ENCODE results near the gene MAP1A.

MAP1A gene

DNA sequence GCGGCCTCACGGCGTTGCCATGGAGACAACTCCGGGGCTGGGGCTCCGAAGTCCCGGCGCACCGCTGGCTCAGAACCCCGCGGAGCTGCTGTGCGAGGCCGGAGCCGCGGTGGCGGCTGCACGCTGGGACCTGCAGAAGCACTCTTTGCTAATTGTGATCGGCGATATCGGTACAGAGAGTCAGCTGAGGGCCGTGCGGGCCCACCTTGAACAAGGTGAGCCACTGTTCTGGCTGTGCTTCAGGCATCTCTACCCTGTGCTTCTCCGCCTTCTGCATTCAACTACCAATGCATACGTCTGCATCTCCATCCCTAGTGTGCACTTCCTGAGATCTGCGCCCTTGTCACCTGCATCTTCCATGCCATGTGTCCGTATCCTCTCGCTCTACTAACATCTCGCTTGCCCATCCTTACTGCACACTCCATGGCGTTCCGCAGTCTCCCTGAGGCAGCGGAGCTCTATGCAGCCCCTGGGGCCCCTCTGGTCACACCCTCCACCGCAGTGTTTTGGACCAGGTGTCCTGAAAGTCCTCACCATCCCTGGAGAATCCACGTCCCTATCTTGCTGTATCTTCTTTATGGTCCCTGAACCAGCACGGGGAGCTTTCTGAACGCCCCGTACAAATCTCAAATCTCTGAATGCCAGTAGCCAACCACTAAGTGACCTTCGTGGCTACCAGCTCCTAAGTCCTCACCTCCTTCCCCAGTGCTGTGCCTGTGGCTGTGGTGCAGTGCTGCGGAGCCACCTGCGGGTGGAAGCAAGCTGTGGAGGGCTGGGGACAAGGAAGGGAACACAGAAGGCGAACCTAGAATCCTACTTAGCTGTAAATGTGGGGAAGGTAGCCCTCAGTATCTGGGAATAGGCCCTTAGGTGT is 6.2 kb upstream of the MAP1A start:
- H3K4me1 ChIP-seq (ENCODE audit: control insufficient read depth, low read length) = peaks cover 19% of the 10 kb centered on the region
- TF ChIP-seq EZH2phosphoT487 (IDR thresholded peaks at IDR 0.05; ENCODE audit: borderline replicate concordance, low read length) = no peak
- TF ChIP-seq, protein P1, sequence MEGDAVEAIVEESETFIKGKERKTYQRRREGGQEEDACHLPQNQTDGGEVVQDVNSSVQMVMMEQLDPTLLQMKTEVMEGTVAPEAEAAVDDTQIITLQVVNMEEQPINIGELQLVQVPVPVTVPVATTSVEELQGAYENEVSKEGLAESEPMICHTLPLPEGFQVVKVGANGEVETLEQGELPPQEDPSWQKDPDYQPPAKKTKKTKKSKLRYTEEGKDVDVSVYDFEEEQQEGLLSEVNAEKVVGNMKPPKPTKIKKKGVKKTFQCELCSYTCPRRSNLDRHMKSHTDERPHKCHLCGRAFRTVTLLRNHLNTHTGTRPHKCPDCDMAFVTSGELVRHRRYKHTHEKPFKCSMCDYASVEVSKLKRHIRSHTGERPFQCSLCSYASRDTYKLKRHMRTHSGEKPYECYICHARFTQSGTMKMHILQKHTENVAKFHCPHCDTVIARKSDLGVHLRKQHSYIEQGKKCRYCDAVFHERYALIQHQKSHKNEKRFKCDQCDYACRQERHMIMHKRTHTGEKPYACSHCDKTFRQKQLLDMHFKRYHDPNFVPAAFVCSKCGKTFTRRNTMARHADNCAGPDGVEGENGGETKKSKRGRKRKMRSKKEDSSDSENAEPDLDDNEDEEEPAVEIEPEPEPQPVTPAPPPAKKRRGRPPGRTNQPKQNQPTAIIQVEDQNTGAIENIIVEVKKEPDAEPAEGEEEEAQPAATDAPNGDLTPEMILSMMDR (IDR thresholded peaks at IDR 0.05; ENCODE audit: low read depth, low read length, poor library complexity, severe bottlenecking) = peak; percentile 32
- H3K79me2 ChIP-seq (ENCODE audit: control insufficient read depth, low read length) = no peaks in the 10 kb centered on the region
- H3K27me3 ChIP-seq (ENCODE audit: control insufficient read depth, low read length) = peaks cover 23% of the 10 kb centered on the region
- no peaks in the 10 kb centered on the region for H3K9me2 ChIP-seq (replicated peaks; ENCODE audit: control insufficient read depth, low read length)
- H3F3A ChIP-seq (ENCODE audit: control insufficient read depth, insufficient read depth) = no peaks in the 10 kb centered on the region
- peak overlapping the region; percentile 83 for H3K4me2 ChIP-seq (ENCODE audit: low read length)
- no peaks in the 10 kb centered on the region for H3K36me3 ChIP-seq (ENCODE audit: control insufficient read depth, low read length)
- no peak overlapping the region for H3K27ac ChIP-seq (ENCODE audit: low read depth, low read length)
- no peaks in the 10 kb centered on the region for H3K9me3 ChIP-seq (ENCODE audit: control insufficient read depth, insufficient read depth, low read length)
- H4K20me1 ChIP-seq (ENCODE audit: control insufficient read depth, insufficient read depth, low read depth, low read length) = peaks cover 5% of the 10 kb centered on the region; the same call in 1 of the 2 replicates
- peak overlapping the region; percentile 86 for H3K4me3 ChIP-seq (ENCODE audit: low read length)

DNA sequence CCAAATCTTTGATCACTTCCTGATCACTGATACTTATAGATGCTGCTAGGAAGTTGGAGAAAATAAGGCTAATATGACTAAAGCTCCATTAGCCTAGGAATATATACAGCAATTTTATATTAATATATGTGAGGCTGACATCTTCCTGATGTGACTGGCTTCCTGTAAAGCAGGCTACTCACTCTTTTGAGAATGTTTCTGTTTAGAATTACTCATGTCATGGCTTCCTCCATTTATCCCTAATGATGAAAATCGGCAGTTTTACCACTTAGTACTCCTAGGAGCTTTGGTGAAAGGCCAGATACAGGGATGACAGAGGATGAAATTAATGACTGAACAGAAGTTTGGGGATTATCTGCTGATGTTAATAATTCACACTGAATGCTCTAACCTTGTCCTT is 3.9 kb upstream of the MAP1A start:
- no peaks in the 10 kb centered on the region for H3K79me2 ChIP-seq (ENCODE audit: control insufficient read depth, low read length)
- peaks cover 5% of the 10 kb centered on the region; the same call in 1 of the 2 replicates for H4K20me1 ChIP-seq (ENCODE audit: control insufficient read depth, insufficient read depth, low read depth, low read length)
- no peak for TF ChIP-seq EZH2phosphoT487 (IDR thresholded peaks at IDR 0.05; ENCODE audit: borderline replicate concordance, low read length)
- TF ChIP-seq, protein P1 (IDR thresholded peaks at IDR 0.05; ENCODE audit: low read depth, low read length, poor library complexity, severe bottlenecking) = no peak
- H3K9me3 ChIP-seq (ENCODE audit: control insufficient read depth, insufficient read depth, low read length) = no peaks in the 10 kb centered on the region
- no peak overlapping the region for H3K4me2 ChIP-seq (ENCODE audit: low read length)
- no peak overlapping the region for H3K4me3 ChIP-seq (ENCODE audit: low read length)
- peaks cover 33% of the 10 kb centered on the region for H3K27me3 ChIP-seq (ENCODE audit: control insufficient read depth, low read length)
- no peak overlapping the region for H3K27ac ChIP-seq (ENCODE audit: low read depth, low read length)
- H3K9me2 ChIP-seq (replicated peaks; ENCODE audit: control insufficient read depth, low read length) = no peaks in the 10 kb centered on the region
- H3K36me3 ChIP-seq (ENCODE audit: control insufficient read depth, low read length) = no peaks in the 10 kb centered on the region
- no peaks in the 10 kb centered on the region for H3F3A ChIP-seq (ENCODE audit: control insufficient read depth, insufficient read depth)
- peaks cover 35% of the 10 kb centered on the region for H3K4me1 ChIP-seq (ENCODE audit: control insufficient read depth, low read length)

GRCh38 chr15:43514241-43515057 is 3.0 kb upstream of the MAP1A start:
- no peak overlapping the region for H3K4me2 ChIP-seq (ENCODE audit: low read length)
- no peak overlapping the region for H3K4me3 ChIP-seq (ENCODE audit: low read length)

More at GRCh38 chr15:43514241-43515057, 3.0 kb upstream of the MAP1A start:
- peaks cover 5% of the 10 kb centered on the region; the same call in 1 of the 2 replicates for H4K20me1 ChIP-seq (ENCODE audit: control insufficient read depth, insufficient read depth, low read depth, low read length)
- no peak overlapping the region for H3K27ac ChIP-seq (ENCODE audit: low read depth, low read length)
- H3F3A ChIP-seq (ENCODE audit: control insufficient read depth, insufficient read depth) = no peaks in the 10 kb centered on the region
- TF ChIP-seq EZH2phosphoT487 (IDR thresholded peaks at IDR 0.05; ENCODE audit: borderline replicate concordance, low read length) = no peak
- TF ChIP-seq, protein P1 (IDR thresholded peaks at IDR 0.05; ENCODE audit: low read depth, low read length, poor library complexity, severe bottlenecking) = peak; percentile 73
- H3K27me3 ChIP-seq (ENCODE audit: control insufficient read depth, low read length) = peaks cover 36% of the 10 kb centered on the region
- no peaks in the 10 kb centered on the region for H3K9me3 ChIP-seq (ENCODE audit: control insufficient read depth, insufficient read depth, low read length)
- H3K9me2 ChIP-seq (replicated peaks; ENCODE audit: control insufficient read depth, low read length) = no peaks in the 10 kb centered on the region
- H3K79me2 ChIP-seq (ENCODE audit: control insufficient read depth, low read length) = no peaks in the 10 kb centered on the region
- peaks cover 41% of the 10 kb centered on the region for H3K4me1 ChIP-seq (ENCODE audit: control insufficient read depth, low read length)
- no peaks in the 10 kb centered on the region for H3K36me3 ChIP-seq (ENCODE audit: control insufficient read depth, low read length)

All from DOHH2 (cell line).